H1 (cell line): ENCODE measurements around the gene GIMAP4. TPM values are rescaled to one million over a fixed set of nuclear protein-coding genes. Genes with fewer than 3 reads are reported as not detected.

Experiments used
- CTCF ChIA-PET: fragments of 300-600 bp; sonication (Branson Sonifier 250); formaldehyde crosslinking; loops from one replicate; lab custom pipeline; 2021; ENCODE audit not compliant: partially characterized antibody; lab: Charles Lee
- POLR2A ChIA-PET: fragments of 300-600 bp; sonication (Branson Sonifier 250); formaldehyde crosslinking; loops from one replicate; lab custom pipeline; 2021; ENCODE audit warnings: inconsistent platforms; ENCODE audit not compliant: partially characterized antibody; lab: Charles Lee
- DNase-seq, 2 experiments: peaks; one replicate each; pipeline versions ENCODE4 v3.0.0 to v3.0.0-alpha.2; 2010 to 2022; ENCODE audit warnings: low spot score in 2 of 2, low read depth in 1 of 2, mixed read lengths in 1 of 2
- FAIRE-seq: peaks from 2 replicates; lab custom pipeline; 2011; peaks lifted over from hg19 to GRCh38; lab: Jason Lieb, UNC
- H2AFZ ChIP-seq: 2 replicates; pipeline ENCODE4 v1.8.1; 2012; ENCODE audit warnings: low read length, inconsistent platforms
- H2AK5ac ChIP-seq: 2 replicates; pipeline ENCODE4 v1.6.1; 2013; ENCODE audit warnings: low read depth, low read length
- H2BK120ac ChIP-seq: replicated peaks from 2 replicates; pipeline ENCODE3; 2013; ENCODE audit warnings: low read depth, low read length, inconsistent platforms
- H2BK12ac ChIP-seq: 2 replicates; pipeline ENCODE4 v1.6.1; 2013; ENCODE audit warnings: low read depth, low read length
- H2BK15ac ChIP-seq: 2 replicates; pipeline ENCODE4 v1.6.1; 2013; ENCODE audit warnings: low read length
- H2BK20ac ChIP-seq: 2 replicates; pipeline ENCODE4 v1.6.1; 2013; ENCODE audit warnings: low read length
- H2BK5ac ChIP-seq: 2 replicates; pipeline ENCODE4 v1.6.1; 2013; ENCODE audit warnings: low read depth, low read length
- H3K14ac ChIP-seq: 2 replicates; pipeline ENCODE4 v1.6.1; 2013; ENCODE audit warnings: inconsistent platforms; ENCODE audit not compliant: insufficient read length
- H3K18ac ChIP-seq: 2 replicates; pipeline ENCODE4 v1.6.1; 2013; ENCODE audit warnings: low read length; ENCODE audit errors: extremely low read depth
- H3K23ac ChIP-seq: 2 replicates; pipeline ENCODE4 v1.6.1; 2013; ENCODE audit warnings: inconsistent platforms; ENCODE audit not compliant: insufficient read length
- H3K23me2 ChIP-seq: 2 replicates; pipeline ENCODE4 v1.6.1; 2013; ENCODE audit warnings: low read depth, low read length
- H3K27ac ChIP-seq: 2 replicates; pipeline ENCODE4 v1.6.1; 2011; ENCODE audit warnings: low read depth, low read length, inconsistent platforms
- H3K27me3 ChIP-seq, 4 experiments: replicated peaks in 1 of 4; 1 replicate in 1 of 4; 2 replicates in 3 of 4; pipeline versions ENCODE4 v1.6.1 to v1.8.1; 2011 to 2013; ENCODE audit warnings: low read length in 3 of 4, mild to moderate bottlenecking in 3 of 4, inconsistent platforms in 2 of 4, mixed read lengths in 2 of 4, moderate library complexity in 1 of 4; ENCODE audit not compliant: control insufficient read depth in 3 of 4, insufficient read depth in 3 of 4; ENCODE audit errors: extremely low read depth in 1 of 4
- H3K36me3 ChIP-seq, 4 experiments: 2 replicates each; pipeline versions ENCODE4 v1.6.1 to v1.8.1; 2011 to 2013; ENCODE audit warnings: mild to moderate bottlenecking in 4 of 4, low read length in 3 of 4, moderate library complexity in 2 of 4, control low read depth in 1 of 4, inconsistent platforms in 1 of 4; ENCODE audit not compliant: insufficient read depth in 4 of 4, control insufficient read depth in 2 of 4
- H3K4ac ChIP-seq: replicated peaks from 2 replicates; pipeline ENCODE3; 2013; ENCODE audit warnings: low read length, low read depth, mixed read lengths, inconsistent platforms; ENCODE audit not compliant: insufficient read length
- H3K4me1 ChIP-seq, 4 experiments: replicated peaks in 1 of 4; 1 replicate in 1 of 4; 2 replicates in 3 of 4; pipeline versions ENCODE4 v1.6.1 to v1.8.1; 2011 to 2013; ENCODE audit warnings: low read length in 3 of 4, inconsistent platforms in 2 of 4, mixed read lengths in 1 of 4; ENCODE audit not compliant: insufficient read depth in 4 of 4, control insufficient read depth in 3 of 4
- H3K4me2 ChIP-seq, 2 experiments: 2 replicates each; pipeline versions ENCODE4 v1.6.1 to v1.8.1; 2011 to 2013; ENCODE audit warnings: low read depth in 2 of 2, low read length in 2 of 2, control low read depth in 1 of 2, inconsistent platforms in 1 of 2, mild to moderate bottlenecking in 1 of 2; ENCODE audit not compliant: insufficient read depth in 1 of 2
- H3K4me3 ChIP-seq, 4 experiments: fragments of 200-600, 300-600 bp in 1 of 4; sonication (generic), shearing (Covaris generic), sonication (Bioruptor Twin) in 1 of 4; 2 replicates each; pipeline versions ENCODE4 v1.5.1 to v1.8.1; 2011 to 2016; ENCODE audit warnings: low read length in 4 of 4, low read depth in 3 of 4, control low read depth in 2 of 4, inconsistent platforms in 2 of 4, mild to moderate bottlenecking in 2 of 4, mixed read lengths in 1 of 4, moderate library complexity in 1 of 4; ENCODE audit not compliant: insufficient read depth in 2 of 4; ENCODE audit errors: extremely low read depth in 1 of 4
- H3K56ac ChIP-seq: replicated peaks from 2 replicates; pipeline ENCODE3; 2013; ENCODE audit warnings: low read depth, mild to moderate bottlenecking, mixed read lengths, low read length, inconsistent platforms; ENCODE audit not compliant: insufficient read length
- H3K79me1 ChIP-seq: 2 replicates; pipeline ENCODE4 v1.6.1; 2013; ENCODE audit warnings: low read depth, low read length, control low read depth
- H3K79me2 ChIP-seq, 2 experiments: 2 replicates each; pipeline versions ENCODE4 v1.6.1 to v1.8.1; 2012 to 2013; ENCODE audit warnings: low read length in 2 of 2, mild to moderate bottlenecking in 2 of 2, inconsistent platforms in 1 of 2; ENCODE audit not compliant: insufficient read depth in 2 of 2, control insufficient read depth in 1 of 2
- H3K9ac ChIP-seq, 4 experiments: replicated peaks in 1 of 4; 1 replicate in 1 of 4; 2 replicates in 3 of 4; pipeline versions ENCODE4 v1.6.1 to v1.8.1; 2011 to 2013; ENCODE audit warnings: low read depth in 3 of 4, low read length in 3 of 4, control low read depth in 2 of 4, mild to moderate bottlenecking in 2 of 4, moderate library complexity in 2 of 4, inconsistent platforms in 1 of 4; ENCODE audit errors: extremely low read depth in 1 of 4
- H3K9me3 ChIP-seq, 2 experiments: 2 replicates each; pipeline versions ENCODE4 v1.6.1 to v1.8.1; 2012 to 2013; ENCODE audit warnings: mild to moderate bottlenecking in 2 of 2, moderate library complexity in 2 of 2, control low read depth in 1 of 2, inconsistent platforms in 1 of 2, low read depth in 1 of 2, low read length in 1 of 2, mixed read lengths in 1 of 2; ENCODE audit not compliant: insufficient read depth in 2 of 2
- H4K20me1 ChIP-seq, 2 experiments: replicated peaks in 1 of 2; 2 replicates each; pipeline versions ENCODE3 to v1.8.1; 2011 to 2013; ENCODE audit warnings: inconsistent platforms in 2 of 2, low read length in 2 of 2, mild to moderate bottlenecking in 1 of 2; ENCODE audit not compliant: insufficient read depth in 2 of 2, control insufficient read depth in 1 of 2
- H4K5ac ChIP-seq: 2 replicates; pipeline ENCODE4 v1.6.1; 2013; ENCODE audit warnings: low read length, low read depth, mixed read lengths, inconsistent platforms; ENCODE audit not compliant: insufficient read length
- H4K8ac ChIP-seq: 2 replicates; pipeline ENCODE4 v1.8.0; 2013; ENCODE audit warnings: mild to moderate bottlenecking, moderate library complexity, low read length, inconsistent platforms; ENCODE audit not compliant: insufficient read depth; ENCODE audit errors: extremely low read depth
- H4K91ac ChIP-seq: replicated peaks from 2 replicates; pipeline ENCODE3; 2013; ENCODE audit warnings: low read length, mixed read lengths, inconsistent platforms; ENCODE audit not compliant: insufficient read length
- EP300 ChIP-seq, 2 experiments: IDR thresholded peaks; 1 replicate in 1 of 2; 2 replicates in 1 of 2; pipeline ENCODE4 v1.6.1; 2011 to 2012; ENCODE audit warnings: low read depth in 2 of 2, low read length in 2 of 2, mild to moderate bottlenecking in 2 of 2, borderline replicate concordance in 1 of 2, inconsistent platforms in 1 of 2, moderate library complexity in 1 of 2
- TAF7 ChIP-seq: optimal IDR thresholded peaks from 2 replicates; pipeline ENCODE3; 2011; ENCODE audit warnings: low read depth, mild to moderate bottlenecking, inconsistent platforms, low read length, moderate library complexity, borderline replicate concordance
- USF2 ChIP-seq: IDR thresholded peaks from 2 replicates; pipeline ENCODE4 v1.6.1; 2011; ENCODE audit warnings: low read length, improper control_type of control experiment
- WGBS, 2 experiments: shearing (Covaris generic) in 1 of 2; methylation state at CpG; one replicate each; pipeline versions ENCODE4 v1.1.6 to v1.1.7; 2013 to 2015; ENCODE audit warnings: low lambda C conversion rate in 2 of 2, mixed read lengths in 2 of 2, inconsistent platforms in 1 of 2, low coverage in 1 of 2, missing lambda C conversion rate in 1 of 2; ENCODE audit not compliant: insufficient replicate concordance in 2 of 2, insufficient coverage in 1 of 2, insufficient read length in 1 of 2; ENCODE audit errors: extremely low coverage in 1 of 2, missing lambda C conversion rate in 1 of 2; 5-methylcytosine and 5-hydroxymethylcytosine counted together
- polyA plus RNA-seq, 7 experiments: library from polyadenylated mRNA; depleted of rRNA in 3 of 7; stranded (reverse) in 5 of 7; unstranded in 2 of 7; fragments of >200 nt in 5 of 7; fragments of 200-250 nt in 2 of 7; gene quantifications; 1 replicate in 5 of 7; 2 replicates in 1 of 7; 4 replicates in 1 of 7; pipeline versions ENCODE4 v1.2.1 to v1.2.3, GENCODE V29; 2011 to 2013; ENCODE audit warnings: missing spikeins in 2 of 7, mixed read lengths in 2 of 7
- total RNA-seq: library from RNA; stranded (reverse); fragmentation: NEBNext Ultra II Directional; extraction: Animal tissue kit (Norgen Biotek cat#: 25700); gene quantifications from 2 replicates; pipeline ENCODE4 v1.2.1, GENCODE V29; 2021

Gene GIMAP4
- total and polyA plus RNA-seq, 2 of the 8 experiments (the other 6 are each of a cell fraction or from before 2014, with no cell fraction given), result 0.20 to 0.22 TPM

- Histone ChIP-seq H3K4ac (no peak overlapping the region), H2BK12ac (no peak overlapping the region), H3K27me3 (no peaks in the 10 kb centered on the region), H3K79me2 (no peaks in the 10 kb centered on the region), H3K23ac (no peak overlapping the region), H3K9me3 (peaks cover 4 to 7% of the 10 kb centered on the region in 2 experiments; a peak in 2 of 4 replicates), H3K18ac (no peak overlapping the region), H3K79me1 (no peaks in the 10 kb centered on the region), H2BK20ac (no peak overlapping the region), H3K4me3 (no peak overlapping the region), H3K4me2 (no peak overlapping the region; a peak in 2 of 4 replicates), H2AFZ (no peak overlapping the region), H3K23me2 (no peaks in the 10 kb centered on the region), H2BK15ac (no peak overlapping the region), H3K9ac (no peak overlapping the region), H3K36me3 (no peaks in the 10 kb centered on the region), H3K14ac (no peak overlapping the region), H4K8ac (no peak overlapping the region), H2AK5ac (no peak overlapping the region), H2BK5ac (no peak overlapping the region), H2BK120ac (no peak overlapping the region), H3K56ac (no peak overlapping the region), H4K5ac (no peak overlapping the region), H3K27ac (no peak overlapping the region), H3K4me1 (peaks cover 2 to 11% (median 7%) of the 10 kb centered on the region in 4 experiments; a peak in 5 of 7 replicates), H4K20me1 (no peaks in the 10 kb centered on the region), H4K91ac (no peak overlapping the region)
- WGBS, 2 experiments, result 89% methylated on average over 7 of the region's 7 CpGs; no CpG with 5 or more reads in 1 of the 2 experiments
- CTCF ChIA-PET, result interaction anchor here (1.3 to 1.4 kb wide), 2 partner anchors 115 to 116 kb away, joined by 4 read pairs; partner anchors contain the start of gene GIMAP8
- FAIRE-seq (no peak), DNase-seq (no peak)
- POLR2A ChIA-PET, result no interaction called here
- no peak for TF ChIP-seq EP300 (IDR thresholded peaks at IDR 0.05; ENCODE audit: borderline replicate concordance in 1 of 2, low read depth in 2 of 2, low read length in 2 of 2)
- TF ChIP-seq USF2, result no peak
- no peak for TF ChIP-seq TAF7
These were observed 2.0 kb upstream of the GIMAP4 start for GRCh38 chr7:150565239-150565638.
